Prostate gland (tissue), 2 donors: ENCODE results near the gene BTBD19. TPM values are rescaled to one million over a fixed set of nuclear protein-coding genes. Genes with fewer than 3 reads are reported as not detected.

Experiments used
- DNase-seq: peaks from one replicate; pipeline ENCODE4 v3.0.0-alpha.2; 2019; ENCODE audit warnings: low spot score
- H3K27ac ChIP-seq, 2 donors: fragments of 200-600 bp; sonication (generic); 2 replicates each; pipeline ENCODE4 v1.5.1; 2017 to 2019
- H3K27me3 ChIP-seq: fragments of 200-600 bp; sonication (generic); replicated peaks from 2 replicates; pipeline ENCODE4 v1.5.1; 2019; ENCODE audit not compliant: insufficient read depth
- H3K36me3 ChIP-seq, 2 donors: fragments of 200-600 bp; sonication (generic); 1 replicate in 1 of 2; 2 replicates in 1 of 2; pipeline versions ENCODE4 v1.5.1 to v1.8.1; 2017 to 2019
- H3K4me1 ChIP-seq: fragments of 200-600 bp; sonication (generic); replicated peaks from 2 replicates; pipeline ENCODE4 v1.5.1; 2019
- H3K4me3 ChIP-seq, 2 donors: fragments of 200-600 bp; sonication (generic); 2 replicates each; pipeline ENCODE4 v1.5.1; 2017 to 2019
- H3K9me3 ChIP-seq: fragments of 200-600 bp; sonication (generic); 2 replicates; pipeline ENCODE4 v1.5.1; 2017
- CTCF ChIP-seq, 4 experiments: fragments of 200-600 bp in 2 of 4; fragments of 450-650 bp in 2 of 4; sonication (generic) in 2 of 4; IDR thresholded peaks; 1 replicate in 3 of 4; 2 replicates in 1 of 4; pipeline ENCODE4 v1.5.1; 2016 to 2019; ENCODE audit warnings: antibody characterized with exemption in 4 of 4, mild to moderate bottlenecking in 2 of 4, moderate library complexity in 2 of 4
- POLR2A ChIP-seq: fragments of 450-650 bp; IDR thresholded peaks from one replicate; pipeline ENCODE4 v1.6.1; 2016; ENCODE audit warnings: antibody characterized with exemption, mild to moderate bottlenecking
- POLR2AphosphoS5 ChIP-seq: sonication (generic); formaldehyde crosslinking; IDR thresholded peaks from one replicate; pipeline ENCODE4 v1.6.1; 2017; ENCODE audit warnings: antibody characterized with exemption
- WGBS: methylation state at CpG from one replicate; pipeline ENCODE4 v1.1.5; 2018; 5-methylcytosine and 5-hydroxymethylcytosine counted together
- intact Hi-C: fragments of 100-400 bp; cut with DNase I; formaldehyde crosslinking; loops from one replicate; pipeline ENCODE4 v1.14.2; 2022
- total RNA-seq, 2 donors: library from RNA; depleted of rRNA; stranded (reverse); fragments of >200 nt; gene quantifications; one replicate each; pipeline ENCODE4 v1.1.0, GENCODE V29; 2016

The BTBD19 gene
- total RNA-seq, 2 donors from 2014 or later: 0.50 to 10.5 TPM

GRCh38 chr1:44803062-44803311 is 5.3 kb upstream of the BTBD19 start:
- H3K27me3 ChIP-seq: no peaks in the 10 kb centered on the region
- H3K4me3 ChIP-seq: no peak overlapping the region
- H3K27ac ChIP-seq: no peak overlapping the region
- DNase-seq: no peak
- no peaks in the 10 kb centered on the region for H3K36me3 ChIP-seq
- no peaks in the 10 kb centered on the region for H3K9me3 ChIP-seq
- no peak for TF ChIP-seq POLR2AphosphoS5
- TF ChIP-seq POLR2A: no peak
- no peak for TF ChIP-seq CTCF (IDR thresholded peaks at IDR 0.05)
- peaks cover 2% of the 10 kb centered on the region for H3K4me1 ChIP-seq
- WGBS: 91% methylated on average over 9 of the region's 9 CpGs
- intact Hi-C loops: no loop called here

GRCh38 chr1:44803312-44804095 is 4.8 kb upstream of the BTBD19 start:
- Histone ChIP-seq H3K27ac (no peak overlapping the region), H3K9me3 (no peaks in the 10 kb centered on the region), H3K4me1 (peaks cover 5% of the 10 kb centered on the region), H3K36me3 (no peaks in the 10 kb centered on the region), H3K27me3 (no peaks in the 10 kb centered on the region), H3K4me3 (no peak overlapping the region)
- WGBS: 94% methylated on average over 12 of the region's 13 CpGs
- no peak for DNase-seq
- TF ChIP-seq POLR2AphosphoS5 (no peak), CTCF (IDR thresholded peaks at IDR 0.05) (no peak), POLR2A (no peak)
- intact Hi-C loops: no loop called here

- H3K4me1 ChIP-seq: peaks cover 7% of the 10 kb centered on the region
- H3K4me3 ChIP-seq: no peak overlapping the region
Observed at GRCh38 chr1:44805311-44806024, 2.9 kb upstream of the BTBD19 start.

GRCh38 chr1:44806025-44806703 is 2.2 kb upstream of the BTBD19 start:
- no peak overlapping the region for H3K4me3 ChIP-seq

More at GRCh38 chr1:44805311-44806024, 2.9 kb upstream of the BTBD19 start:
- Histone ChIP-seq H3K36me3 (no peaks in the 10 kb centered on the region), H3K27ac (no peak overlapping the region), H3K9me3 (no peaks in the 10 kb centered on the region), H3K27me3 (no peaks in the 10 kb centered on the region)
- DNase-seq: no peak
- no peak for TF ChIP-seq POLR2AphosphoS5
- TF ChIP-seq POLR2A: no peak
- no peak for TF ChIP-seq CTCF (IDR thresholded peaks at IDR 0.05)
- WGBS: 94% methylated on average over 20 of the region's 20 CpGs
- intact Hi-C loops: no loop called here

More at GRCh38 chr1:44806025-44806703, 2.2 kb upstream of the BTBD19 start:
- WGBS: 95% methylated on average over 58 of the region's 70 CpGs
- H3K27ac ChIP-seq: peak overlapping the region; percentile 88 to 89
- DNase-seq: no peak
- no peak for TF ChIP-seq POLR2AphosphoS5
- TF ChIP-seq CTCF (IDR thresholded peaks at IDR 0.05): no peak
- TF ChIP-seq POLR2A: no peak
- H3K4me1 ChIP-seq: peaks cover 10% of the 10 kb centered on the region
- no peaks in the 10 kb centered on the region for H3K9me3 ChIP-seq
- intact Hi-C loops: no loop called here
- H3K36me3 ChIP-seq: no peaks in the 10 kb centered on the region
- H3K27me3 ChIP-seq: no peaks in the 10 kb centered on the region
